Body of pancreas (tissue), 4 donors: ENCODE results near the gene MRPL10.

Experiments
- CTCF ChIP-seq, 7 experiments: fragments of 450-650 bp in 4 of 7; fragments of 200-600 bp in 3 of 7; sonication (generic) in 3 of 7; IDR thresholded peaks; one replicate each; pipeline ENCODE4 v1.5.1; 2016 to 2019; ENCODE audit warnings: antibody characterized with exemption in 7 of 7
- POLR2A ChIP-seq, 3 donors: fragments of 450-650 bp; IDR thresholded peaks; one replicate each; pipeline ENCODE4 v1.6.1; 2016; ENCODE audit warnings: antibody characterized with exemption in 3 of 3, mild to moderate bottlenecking in 2 of 3

DNA sequence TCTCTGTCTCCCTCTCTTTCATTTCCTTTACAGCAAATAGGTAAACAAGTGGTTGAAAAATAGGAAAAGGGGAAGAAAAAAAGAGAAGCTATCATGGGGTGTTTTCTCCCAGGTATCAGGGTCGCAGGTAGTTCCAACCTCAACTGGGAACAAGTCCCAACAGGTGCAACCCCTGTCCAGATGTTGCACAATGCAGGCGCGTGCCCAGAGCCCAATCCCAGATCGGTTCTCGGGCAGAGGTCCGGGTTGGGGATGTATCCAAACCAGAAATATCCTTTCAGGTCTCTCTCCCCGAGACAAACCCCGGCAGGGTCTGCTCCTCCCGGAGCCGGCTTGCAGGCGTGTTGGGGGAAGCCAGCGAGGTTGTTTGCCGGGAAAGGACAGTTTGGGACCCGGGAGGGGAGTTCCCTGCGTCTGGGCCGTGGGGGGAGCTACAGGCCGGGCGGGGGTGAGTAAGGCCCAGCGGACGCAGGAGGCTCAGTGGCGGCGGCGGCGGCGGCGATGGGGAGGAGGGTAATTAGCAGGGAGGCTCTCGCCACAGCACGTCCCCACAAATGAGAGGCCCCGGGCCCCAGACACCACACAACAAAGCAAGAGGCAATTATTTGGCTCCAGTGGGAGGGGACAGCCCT is 40.8 kb upstream of the MRPL10 start:
- no peak for TF ChIP-seq CTCF (IDR thresholded peaks at IDR 0.05)
- no peak for TF ChIP-seq POLR2A (IDR thresholded peaks at IDR 0.05)
